Astrocyte (in vitro differentiated cells and primary cell): ENCODE measurements around the gene DGAT2. TPM values are rescaled to one million over a fixed set of nuclear protein-coding genes. Genes with fewer than 3 reads are reported as not detected.

Source experiments
- DNase-seq: peaks from one replicate; pipeline ENCODE4 v3.0.0-alpha.2; 2010; ENCODE audit warnings: low read depth
- FAIRE-seq: peaks from 2 replicates; lab custom pipeline; 2011; peaks lifted over from hg19 to GRCh38; lab: Jason Lieb, UNC
- H2AFZ ChIP-seq: 2 replicates; pipeline ENCODE4 v1.6.0; 2012; ENCODE audit warnings: low read depth, low read length, inconsistent platforms
- H3K27ac ChIP-seq: 2 replicates; pipeline ENCODE4 v1.5.1; 2011; ENCODE audit warnings: low read depth, low read length, inconsistent platforms
- H3K27me3 ChIP-seq: 2 replicates; pipeline ENCODE4 v1.6.0; 2011; ENCODE audit warnings: low read length, inconsistent platforms; ENCODE audit not compliant: insufficient read depth
- H3K36me3 ChIP-seq: 2 replicates; pipeline ENCODE4 v1.5.1; 2011; ENCODE audit warnings: low read length, inconsistent platforms; ENCODE audit not compliant: insufficient read depth
- H3K4me1 ChIP-seq: 2 replicates; pipeline ENCODE4 v1.5.1; 2011; ENCODE audit warnings: low read length, inconsistent platforms; ENCODE audit not compliant: insufficient read depth
- H3K4me2 ChIP-seq: 2 replicates; pipeline ENCODE4 v1.6.0; 2012; ENCODE audit warnings: low read length, inconsistent platforms
- H3K4me3 ChIP-seq: 2 replicates; pipeline ENCODE4 v1.5.1; 2011; ENCODE audit warnings: low read depth, mild to moderate bottlenecking, low read length, inconsistent platforms; ENCODE audit not compliant: insufficient read depth
- H3K79me2 ChIP-seq: 2 replicates; pipeline ENCODE4 v1.6.0; 2012; ENCODE audit warnings: mild to moderate bottlenecking, low read length, inconsistent platforms; ENCODE audit not compliant: insufficient read depth
- H3K9ac ChIP-seq: 2 replicates; pipeline ENCODE4 v1.6.0; 2012; ENCODE audit warnings: mild to moderate bottlenecking, low read length, inconsistent platforms
- H3K9me3 ChIP-seq: 2 replicates; pipeline ENCODE4 v1.5.1; 2012; ENCODE audit warnings: low read depth, mild to moderate bottlenecking, low read length, inconsistent platforms; ENCODE audit not compliant: insufficient read depth
- H4K20me1 ChIP-seq: 2 replicates; pipeline ENCODE4 v1.6.0; 2012; ENCODE audit warnings: low read length, inconsistent platforms; ENCODE audit not compliant: insufficient read depth
- H3K27ac Mint-ChIP-seq: one replicate; pipeline ENCODE4 v1.8.0; 2021; ENCODE audit warnings: mild to moderate bottlenecking, mixed read lengths; ENCODE audit not compliant: unreplicated experiment
- H3K27me3 Mint-ChIP-seq: one replicate; pipeline ENCODE4 v1.8.0; 2021; ENCODE audit warnings: low read depth, mixed read lengths; ENCODE audit not compliant: unreplicated experiment
- H3K36me3 Mint-ChIP-seq: one replicate; pipeline ENCODE4 v1.8.0; 2021; ENCODE audit warnings: low read depth, mixed read lengths; ENCODE audit not compliant: unreplicated experiment
- H3K4me1 Mint-ChIP-seq: one replicate; pipeline ENCODE4 v1.8.0; 2021; ENCODE audit warnings: low read depth, mixed read lengths; ENCODE audit not compliant: unreplicated experiment
- H3K4me3 Mint-ChIP-seq: one replicate; pipeline ENCODE4 v1.8.0; 2021; ENCODE audit warnings: mild to moderate bottlenecking, moderate library complexity, mixed read lengths; ENCODE audit not compliant: unreplicated experiment
- H3K9me3 Mint-ChIP-seq: one replicate; pipeline ENCODE4 v1.8.0; 2021; ENCODE audit warnings: mild to moderate bottlenecking, mixed read lengths; ENCODE audit not compliant: unreplicated experiment
- EZH2 ChIP-seq: IDR thresholded peaks from 2 replicates; pipeline ENCODE4 v1.6.1; 2012; ENCODE audit warnings: mild to moderate bottlenecking, low read length, inconsistent platforms; ENCODE audit not compliant: insufficient read depth
- total RNA-seq: library from RNA; stranded (reverse); gene quantifications from 2 replicates; pipeline ENCODE4 v1.2.1, GENCODE V29; 2021
- TF ChIP-seq, protein P1 (sequence below): IDR thresholded peaks from 2 replicates; pipeline ENCODE4 v1.5.1; 2011; ENCODE audit warnings: low read depth, mild to moderate bottlenecking, inconsistent platforms, low read length, moderate library complexity; ENCODE audit not compliant: insufficient read depth

The DGAT2 gene
- total RNA-seq, 1 donor from 2014 or later: 0.73 TPM

DNA sequence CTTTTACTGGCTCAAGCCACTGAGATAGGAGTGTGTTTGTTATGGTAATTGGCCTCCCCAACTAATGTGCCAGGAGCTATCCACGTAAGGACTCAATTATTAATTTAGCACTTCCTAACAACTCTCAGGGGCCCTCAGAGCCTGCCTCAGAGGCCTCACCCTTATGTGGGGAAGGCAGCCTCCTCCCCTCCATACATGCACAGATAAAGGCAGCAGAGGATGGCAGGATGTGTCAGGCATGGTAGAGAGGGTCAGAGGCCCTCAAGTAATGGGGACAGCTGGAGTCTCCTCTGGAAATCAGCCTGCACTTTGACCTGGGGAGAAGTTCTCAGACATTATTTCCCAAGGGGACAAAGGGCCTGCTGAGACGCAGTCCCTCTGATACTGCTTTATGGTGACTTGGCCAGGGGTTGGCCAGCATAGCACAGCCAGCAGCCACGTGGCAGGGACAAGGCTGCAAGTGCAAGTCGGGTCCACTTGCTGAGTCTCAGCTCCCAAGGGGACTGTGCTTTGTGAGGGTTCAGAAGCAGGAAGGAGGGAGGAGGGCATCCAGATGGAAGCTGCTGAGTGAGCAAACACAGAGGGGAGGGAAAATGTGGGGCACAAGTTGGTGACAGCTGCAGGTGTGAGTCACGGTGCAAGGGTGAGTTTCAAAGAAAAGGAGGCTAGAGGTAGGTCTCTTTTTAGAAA, 33.9 kb upstream of the DGAT2 start:
- Mint-ChIP-seq H3K36me3 (peaks cover 3% of the 10 kb centered on the region), H3K27ac (no peak overlapping the region), H3K4me3 (no peak overlapping the region), H3K4me1 (no peaks in the 10 kb centered on the region), H3K27me3 (peaks cover 22% of the 10 kb centered on the region), H3K9me3 (peaks cover 6% of the 10 kb centered on the region)
- no peaks in the 10 kb centered on the region for H4K20me1 ChIP-seq
- H3K4me2 ChIP-seq: no peak overlapping the region
- H3K9me3 ChIP-seq: no peaks in the 10 kb centered on the region
- no peak overlapping the region for H2AFZ ChIP-seq
- H3K27ac ChIP-seq: no peak overlapping the region
- no peak overlapping the region for H3K4me3 ChIP-seq
- H3K79me2 ChIP-seq: no peaks in the 10 kb centered on the region
- no peaks in the 10 kb centered on the region for H3K36me3 ChIP-seq
- DNase-seq (no peak), FAIRE-seq (no peak)
- TF ChIP-seq, protein P1, sequence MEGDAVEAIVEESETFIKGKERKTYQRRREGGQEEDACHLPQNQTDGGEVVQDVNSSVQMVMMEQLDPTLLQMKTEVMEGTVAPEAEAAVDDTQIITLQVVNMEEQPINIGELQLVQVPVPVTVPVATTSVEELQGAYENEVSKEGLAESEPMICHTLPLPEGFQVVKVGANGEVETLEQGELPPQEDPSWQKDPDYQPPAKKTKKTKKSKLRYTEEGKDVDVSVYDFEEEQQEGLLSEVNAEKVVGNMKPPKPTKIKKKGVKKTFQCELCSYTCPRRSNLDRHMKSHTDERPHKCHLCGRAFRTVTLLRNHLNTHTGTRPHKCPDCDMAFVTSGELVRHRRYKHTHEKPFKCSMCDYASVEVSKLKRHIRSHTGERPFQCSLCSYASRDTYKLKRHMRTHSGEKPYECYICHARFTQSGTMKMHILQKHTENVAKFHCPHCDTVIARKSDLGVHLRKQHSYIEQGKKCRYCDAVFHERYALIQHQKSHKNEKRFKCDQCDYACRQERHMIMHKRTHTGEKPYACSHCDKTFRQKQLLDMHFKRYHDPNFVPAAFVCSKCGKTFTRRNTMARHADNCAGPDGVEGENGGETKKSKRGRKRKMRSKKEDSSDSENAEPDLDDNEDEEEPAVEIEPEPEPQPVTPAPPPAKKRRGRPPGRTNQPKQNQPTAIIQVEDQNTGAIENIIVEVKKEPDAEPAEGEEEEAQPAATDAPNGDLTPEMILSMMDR: no peak
- TF ChIP-seq EZH2: no peak
- peaks cover 2% of the 10 kb centered on the region for H3K27me3 ChIP-seq
- H3K9ac ChIP-seq: no peak overlapping the region
- peaks cover 5% of the 10 kb centered on the region for H3K4me1 ChIP-seq

DNA sequence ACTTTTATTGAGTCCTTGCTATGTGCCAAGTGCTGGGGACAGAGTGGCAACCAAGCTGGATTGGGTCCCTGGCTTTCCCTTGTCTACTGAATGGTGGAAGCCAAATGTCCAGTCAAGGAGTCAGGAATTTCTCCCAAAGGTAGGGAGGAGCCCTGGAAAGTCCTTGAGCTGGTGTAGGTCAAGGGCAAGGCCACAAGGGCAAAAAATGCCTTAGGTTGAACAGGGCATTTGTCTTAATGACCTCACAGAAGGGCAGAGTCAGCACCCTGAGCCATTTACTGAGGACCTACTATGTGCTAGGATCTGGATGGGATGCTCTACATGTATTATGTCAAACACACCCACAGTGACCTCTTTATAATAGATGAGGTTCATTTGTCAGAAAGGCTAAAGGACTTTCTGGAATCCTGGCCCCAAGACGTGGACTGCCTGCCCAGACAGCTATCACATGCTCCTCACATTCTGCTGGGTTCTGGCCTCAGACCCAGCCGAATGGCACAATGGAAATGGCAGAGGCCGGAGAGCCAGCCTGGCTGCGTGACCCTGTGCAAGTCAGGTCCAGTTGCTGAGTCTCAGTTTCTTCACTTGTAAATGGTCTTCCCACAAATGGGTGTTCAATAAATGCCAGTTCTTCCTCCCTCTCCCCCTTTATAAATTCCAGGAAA, 33.3 kb upstream of the DGAT2 start:
- peaks cover 6% of the 10 kb centered on the region for H3K9me3 Mint-ChIP-seq
- H3K36me3 Mint-ChIP-seq: peaks cover 3% of the 10 kb centered on the region
- DNase-seq: no peak
- Histone ChIP-seq H3K4me1 (peaks cover 5% of the 10 kb centered on the region), H3K36me3 (no peaks in the 10 kb centered on the region), H3K27me3 (peaks cover 2% of the 10 kb centered on the region), H3K4me2 (no peak overlapping the region), H4K20me1 (no peaks in the 10 kb centered on the region), H3K4me3 (no peak overlapping the region), H3K27ac (no peak overlapping the region), H3K9ac (no peak overlapping the region), H3K9me3 (no peaks in the 10 kb centered on the region), H3K79me2 (no peaks in the 10 kb centered on the region), H2AFZ (no peak overlapping the region)
- no peak overlapping the region for H3K27ac Mint-ChIP-seq
- no peak overlapping the region for H3K4me3 Mint-ChIP-seq
- H3K27me3 Mint-ChIP-seq: peaks cover 22% of the 10 kb centered on the region
- no peak for FAIRE-seq
- H3K4me1 Mint-ChIP-seq: no peaks in the 10 kb centered on the region
- TF ChIP-seq EZH2: no peak
- TF ChIP-seq, protein P1: no peak

DNA sequence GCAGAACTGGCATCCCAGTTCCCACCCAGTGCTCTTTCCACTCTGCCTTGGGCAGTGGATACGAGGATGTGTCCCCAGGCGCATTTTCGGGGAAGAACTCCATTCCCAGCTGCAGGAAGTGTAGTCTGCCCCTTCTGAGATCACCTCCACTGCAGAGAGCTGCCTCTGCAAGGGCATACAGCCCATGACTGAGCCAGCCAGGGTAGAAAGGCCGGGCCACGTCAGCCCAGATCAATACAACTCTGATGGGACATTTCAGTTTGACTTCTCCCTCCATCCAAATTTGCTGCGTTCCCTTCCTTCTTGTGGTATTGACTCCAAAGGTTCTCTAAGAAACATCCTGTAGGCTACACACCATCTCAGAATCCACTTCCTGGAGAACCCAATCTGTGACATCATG, 31.3 kb upstream of the DGAT2 start:
- TF ChIP-seq EZH2: no peak
- Mint-ChIP-seq H3K27ac (no peak overlapping the region), H3K9me3 (peaks cover 2% of the 10 kb centered on the region), H3K4me1 (no peaks in the 10 kb centered on the region), H3K27me3 (peaks cover 29% of the 10 kb centered on the region), H3K4me3 (no peak overlapping the region), H3K36me3 (peaks cover 3% of the 10 kb centered on the region)
- peaks cover 5% of the 10 kb centered on the region for H3K4me1 ChIP-seq
- no peak for FAIRE-seq
- H3K27ac ChIP-seq: no peak overlapping the region
- no peaks in the 10 kb centered on the region for H4K20me1 ChIP-seq
- no peaks in the 10 kb centered on the region for H3K9me3 ChIP-seq
- peaks cover 8% of the 10 kb centered on the region for H3K27me3 ChIP-seq
- H3K9ac ChIP-seq: no peak overlapping the region
- no peaks in the 10 kb centered on the region for H3K79me2 ChIP-seq
- H3K4me2 ChIP-seq: no peak overlapping the region
- no peaks in the 10 kb centered on the region for H3K36me3 ChIP-seq
- H3K4me3 ChIP-seq: no peak overlapping the region
- DNase-seq: no peak
- no peak overlapping the region for H2AFZ ChIP-seq
